GM21529 (cell line): Measurements from ENCODE around the gene PHACTR2.
"Not testable (repeated sequence)": the region's sequence is repeated elsewhere in the genome, so short reads cannot be mapped to it uniquely, and the experiment has no call there.

Source experiments
- ATAC-seq: cut with Tn5 transposase; IDR thresholded peaks from one replicate; pipeline ENCODE4 v1.9.1; 2021; ENCODE audit not compliant: unreplicated experiment

The PHACTR2 gene

DNA sequence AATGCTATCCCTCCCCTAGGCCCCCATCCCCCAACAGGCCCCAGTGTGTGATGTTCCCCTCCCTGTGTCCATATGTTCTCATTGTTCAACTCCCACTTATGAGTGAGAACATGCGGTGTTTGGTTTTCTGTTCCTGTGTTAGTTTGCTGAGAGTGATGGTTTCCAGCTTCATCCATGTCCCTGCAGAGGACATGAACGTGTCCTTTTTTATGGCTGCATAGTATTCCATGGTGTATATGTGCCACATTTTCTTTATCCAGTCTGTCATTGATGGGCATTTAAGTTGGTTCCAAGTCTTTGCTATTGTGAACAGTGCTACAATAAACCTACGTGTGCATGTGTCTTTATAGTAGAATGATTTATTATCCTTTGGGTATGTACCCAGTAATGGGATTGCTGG is 173.9 kb downstream of the PHACTR2 start:
- not testable (repeated sequence) for ATAC-seq

DNA sequence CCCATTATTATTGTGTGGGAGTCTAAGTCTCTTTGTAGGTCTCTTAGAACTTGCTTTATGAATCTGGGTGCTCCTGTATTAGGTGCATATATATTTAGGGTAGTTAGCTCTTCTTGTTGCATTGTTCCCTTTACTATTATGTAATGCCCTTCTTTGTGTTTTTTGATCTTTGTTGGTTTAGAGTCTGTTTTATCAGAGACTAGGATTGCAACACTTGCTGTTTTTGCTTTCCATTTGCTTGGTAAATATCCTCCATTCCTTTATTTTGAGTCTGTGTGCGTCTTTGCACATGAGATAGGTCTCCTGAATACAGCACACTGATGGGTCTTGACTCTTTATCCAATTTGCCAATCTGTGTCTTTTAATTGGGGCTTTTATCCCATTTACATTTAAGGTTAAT is 177.3 kb downstream of the PHACTR2 start:
- ATAC-seq = not testable (repeated sequence)

DNA sequence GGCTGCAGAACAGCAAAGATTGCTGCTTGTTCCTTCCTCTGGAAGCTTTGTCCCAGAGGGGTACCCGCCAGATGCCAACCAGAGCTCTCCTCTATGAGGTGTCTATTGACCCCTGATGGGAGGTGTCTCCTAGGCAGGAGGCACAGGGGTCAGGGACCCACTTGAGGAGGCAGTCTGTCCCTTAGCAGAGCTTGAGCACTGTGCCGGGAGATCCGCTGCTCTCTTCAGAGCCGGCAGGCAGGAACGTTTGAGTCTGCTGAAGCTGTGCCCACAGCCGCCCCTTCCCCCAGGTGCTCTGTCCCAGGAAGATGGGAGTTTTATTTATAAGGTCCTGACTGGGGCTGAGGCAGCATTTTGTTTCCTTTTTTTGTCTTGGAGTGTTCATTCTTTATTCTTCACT is 179.0 kb downstream of the PHACTR2 start:
- ATAC-seq = not testable (repeated sequence)

DNA sequence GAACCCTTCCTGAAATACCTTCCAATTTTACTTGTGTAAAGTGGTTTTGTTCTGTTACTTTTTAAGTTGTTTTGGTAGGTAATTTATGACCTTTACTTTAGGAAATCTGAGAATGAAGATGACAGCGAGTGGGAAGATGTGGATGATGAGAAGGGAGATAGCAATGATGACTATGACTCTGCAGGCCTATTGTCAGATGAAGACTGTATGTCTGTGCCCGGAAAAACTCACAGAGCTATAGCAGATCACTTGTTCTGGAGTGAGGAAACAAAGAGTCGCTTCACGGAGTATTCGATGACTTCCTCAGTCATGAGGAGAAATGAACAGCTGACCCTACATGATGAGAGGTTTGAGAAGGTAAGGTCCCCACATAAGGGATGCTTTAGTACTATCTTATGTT is 179.9 kb downstream of the PHACTR2 start:
- ATAC-seq = no peak

DNA sequence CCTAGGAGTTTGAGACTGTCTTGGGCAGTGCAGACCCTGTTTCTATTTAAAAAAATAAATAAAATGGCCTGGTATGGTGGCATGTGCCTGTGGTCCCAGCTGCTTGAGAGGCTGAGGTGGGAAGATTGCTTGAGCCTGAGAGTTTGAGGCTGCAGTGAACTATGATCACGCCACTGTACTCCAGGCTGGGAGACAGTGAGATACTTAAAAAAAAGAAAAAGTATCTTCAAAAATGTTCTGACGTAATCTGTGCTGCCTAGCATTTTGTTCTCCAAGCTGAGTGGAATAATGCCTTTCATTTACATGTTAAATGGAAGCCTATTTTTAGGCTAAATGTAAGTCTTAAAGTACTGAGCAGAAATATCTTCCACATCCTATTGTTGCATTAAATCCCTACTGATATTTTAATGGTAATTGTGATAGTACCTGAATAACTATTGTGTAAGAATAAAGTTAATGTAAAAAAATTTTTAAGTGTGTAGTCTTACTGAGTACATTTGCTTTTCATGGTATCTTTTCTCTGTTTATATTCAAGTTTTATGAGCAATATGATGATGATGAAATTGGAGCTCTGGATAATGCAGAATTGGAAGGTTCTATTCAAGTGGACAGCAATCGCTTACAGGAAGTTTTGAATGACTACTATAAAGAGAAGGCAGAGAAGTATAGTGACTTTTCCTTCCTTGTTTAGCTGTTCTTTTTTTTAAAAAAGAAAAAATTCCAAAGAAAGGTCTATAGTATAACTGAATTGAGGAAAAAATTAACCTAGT is 182.3 kb downstream of the PHACTR2 start:
- no peak for ATAC-seq

DNA sequence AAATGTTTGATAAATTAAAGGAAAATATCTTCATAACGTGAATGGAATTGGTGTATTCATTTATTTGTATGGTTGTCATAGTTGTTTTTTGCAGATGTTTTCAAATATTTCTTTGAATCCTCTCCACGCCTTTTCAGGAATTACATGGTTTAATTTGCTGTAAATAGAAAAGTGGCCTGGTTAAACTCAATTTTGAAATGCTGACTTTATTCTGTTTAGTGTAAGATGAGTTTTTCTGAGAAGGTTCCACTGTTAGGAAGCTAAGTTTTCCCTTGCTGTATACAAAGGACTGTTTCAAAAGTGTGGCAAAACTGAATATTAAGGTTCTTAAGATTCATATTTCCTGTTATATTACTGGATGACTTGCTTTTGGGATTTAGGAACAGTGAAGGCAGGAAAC is 186.0 kb downstream of the PHACTR2 start:
- ATAC-seq = no peak

DNA sequence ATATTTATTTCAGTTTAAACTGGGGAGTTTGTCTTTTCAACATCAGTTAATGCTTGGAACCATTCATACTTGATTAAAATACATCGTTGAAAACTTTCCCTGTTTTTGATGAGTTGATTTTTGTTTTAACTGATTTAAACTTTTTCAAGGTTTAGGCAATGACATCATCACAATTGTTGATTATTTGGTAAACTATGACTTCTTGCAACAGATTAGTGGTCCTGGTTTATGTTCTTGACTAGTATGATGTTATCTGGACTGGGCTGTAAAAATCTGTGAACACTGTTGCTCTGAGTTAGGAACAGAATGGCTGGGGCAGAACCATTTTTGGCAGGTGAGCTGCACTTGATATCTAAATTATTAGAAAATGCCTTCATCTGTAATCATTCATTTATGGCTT is 186.5 kb downstream of the PHACTR2 start, which contains the start of gene ZC2HC1B:
Gene ZC2HC1B (plus strand): TSS at position 241 of the 400 bp plus-strand sequence. CDS start 66 bp downstream, at position 307.
- no peak for ATAC-seq

DNA sequence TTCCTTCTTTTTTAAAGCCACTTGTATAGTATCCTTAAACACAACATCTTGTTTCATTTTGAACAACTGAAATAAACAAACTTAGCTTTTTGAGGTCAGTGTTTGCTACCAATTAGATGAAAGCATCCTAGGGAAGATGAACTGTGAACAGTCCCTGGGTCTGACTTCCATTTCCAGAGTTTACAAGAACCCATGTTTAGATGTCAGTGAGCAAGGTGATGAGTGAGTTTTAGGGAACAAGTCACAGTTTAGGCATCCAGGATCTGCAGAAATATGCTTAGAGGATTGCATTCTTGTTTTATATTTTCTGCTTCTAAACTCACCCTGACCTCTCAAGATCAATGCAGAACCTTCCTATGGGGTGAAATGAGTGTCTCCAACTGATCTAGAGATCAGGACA is 189.5 kb downstream of the PHACTR2 start:
- no peak for ATAC-seq

DNA sequence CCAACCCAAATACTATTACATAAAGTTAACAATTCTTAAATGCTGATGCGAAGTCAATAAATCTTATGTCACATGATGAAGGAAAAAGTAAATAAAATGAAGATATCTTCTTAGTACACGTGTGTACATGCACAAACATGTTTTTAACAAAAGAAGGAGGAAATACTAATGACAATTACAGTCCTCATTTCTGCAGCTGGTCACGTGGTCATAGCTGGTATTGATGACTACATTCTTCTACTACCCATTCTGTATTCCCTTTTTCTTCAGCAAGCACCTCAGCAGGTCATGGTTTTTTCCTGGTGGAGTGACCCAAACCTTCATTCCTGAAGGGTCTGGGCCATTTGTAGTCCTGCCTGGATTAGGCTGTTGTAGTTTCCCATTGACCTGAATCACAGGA is 191.0 kb downstream of the PHACTR2 start:
- not testable (repeated sequence) for ATAC-seq

DNA sequence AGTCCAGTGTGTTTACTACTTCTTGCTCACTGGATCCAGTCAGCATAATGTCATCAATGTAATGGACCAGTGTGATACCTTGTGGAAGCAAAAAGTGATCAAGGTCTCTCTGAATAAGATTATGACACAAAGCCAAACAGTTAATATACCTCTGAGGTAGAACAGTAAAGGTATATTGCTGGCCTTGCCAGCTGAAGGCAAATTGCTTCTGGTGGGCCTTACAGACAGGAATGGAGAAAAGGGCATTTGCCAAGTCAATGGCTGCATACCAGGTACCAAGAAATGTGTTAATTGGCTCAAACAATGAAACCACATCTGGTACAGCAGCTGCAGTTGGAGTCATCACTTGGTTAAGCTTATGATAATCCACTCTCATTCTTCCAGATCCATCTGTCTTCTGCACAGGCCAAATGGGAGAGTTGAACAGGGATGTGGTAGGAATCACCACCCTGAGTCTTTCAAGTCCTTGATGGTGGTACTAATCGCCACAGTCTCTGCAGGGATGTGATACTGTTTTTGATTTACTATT is 193.5 kb downstream of the PHACTR2 start:
- ATAC-seq = not testable (repeated sequence)

DNA sequence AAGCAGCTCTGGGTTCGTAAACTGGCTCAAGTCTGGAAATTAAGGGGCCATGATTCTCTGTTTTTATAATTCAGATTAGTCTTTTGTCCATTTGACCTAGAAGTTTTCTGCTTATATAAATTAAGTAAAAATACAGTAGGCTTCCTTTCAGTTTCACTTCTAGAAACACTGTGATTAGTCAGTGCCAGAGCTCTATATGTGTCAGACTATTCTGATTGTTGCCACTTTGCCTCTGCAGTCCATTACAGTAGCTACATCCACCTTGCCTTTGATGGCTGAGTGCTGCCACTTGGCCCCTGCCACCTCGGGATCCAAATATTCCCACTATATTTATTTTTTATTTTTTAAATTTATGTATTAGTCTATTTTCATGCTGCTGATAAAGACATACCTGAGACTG is 194.4 kb downstream of the PHACTR2 start:
- ATAC-seq = peak; percentile 96

DNA sequence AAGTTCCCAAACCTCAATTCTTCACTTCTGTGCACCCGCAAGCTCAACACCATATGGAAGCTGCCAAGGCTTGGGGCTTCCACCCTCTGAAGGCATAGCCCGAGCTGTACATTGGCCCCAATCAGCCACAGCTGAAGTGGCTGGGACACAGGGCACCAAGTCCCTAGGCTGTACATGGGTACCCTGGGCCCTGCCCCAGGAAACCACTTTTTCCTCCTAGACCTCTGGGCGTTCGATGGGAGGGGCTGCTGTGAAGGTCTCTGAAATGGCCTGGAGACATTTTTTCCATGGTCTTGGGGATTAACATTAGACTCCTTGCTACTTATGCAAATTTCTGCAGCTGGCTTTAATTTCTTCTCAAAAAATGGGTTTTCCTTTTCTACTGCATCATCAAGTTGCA is 195.8 kb downstream of the PHACTR2 start:
- not testable (repeated sequence) for ATAC-seq

DNA sequence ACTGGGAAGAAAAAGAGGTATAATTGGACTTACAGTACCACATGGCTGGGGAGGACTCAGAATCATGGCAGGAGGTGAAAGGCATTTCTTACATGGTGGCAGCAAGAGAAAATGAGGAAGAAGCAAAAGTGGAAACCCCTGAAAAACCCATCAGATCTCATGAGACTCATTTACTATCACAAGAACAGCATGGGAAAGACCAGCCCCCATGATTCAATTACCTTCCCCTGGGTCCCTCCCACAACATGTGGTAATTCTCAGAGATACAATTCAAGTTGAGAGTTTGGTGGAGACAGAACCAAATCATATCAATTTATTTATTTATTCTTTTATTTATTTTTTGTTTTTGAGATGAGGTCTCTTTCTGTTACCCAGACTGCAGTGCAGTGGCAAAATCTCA is 196.7 kb downstream of the PHACTR2 start:
- not testable (repeated sequence) for ATAC-seq

DNA sequence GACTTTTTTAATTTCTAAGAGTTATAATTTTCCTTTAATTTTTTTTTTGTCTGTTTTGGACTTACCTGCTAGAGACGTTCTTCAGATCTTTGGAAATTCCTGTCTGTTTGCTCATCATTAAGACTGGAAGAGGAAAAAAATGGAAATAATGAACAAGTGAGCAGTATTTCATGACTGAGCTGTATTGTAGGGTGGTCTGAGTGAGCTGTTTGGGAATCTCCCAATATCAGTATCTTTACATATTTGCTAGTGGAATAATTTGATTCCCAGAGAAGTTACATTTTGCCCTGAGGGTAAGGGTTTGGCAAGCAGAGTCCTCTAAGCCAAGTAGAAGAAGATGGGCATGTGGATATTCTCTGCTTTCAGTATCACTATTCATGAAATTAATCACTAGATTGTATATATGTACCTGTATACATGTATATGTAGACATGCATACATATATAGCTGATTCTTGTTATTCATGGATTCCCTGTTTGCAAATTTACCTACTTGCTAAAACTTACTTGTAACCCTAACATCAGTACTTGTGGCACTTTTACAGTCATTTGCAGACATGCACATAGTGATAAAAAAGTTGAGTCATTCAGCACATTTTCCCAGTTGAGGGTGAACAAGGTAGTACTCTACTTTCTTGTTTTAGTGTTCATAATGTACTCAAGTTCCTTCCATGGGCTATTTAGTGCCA is 200.0 kb downstream of the PHACTR2 start:
- ATAC-seq = no peak

DNA sequence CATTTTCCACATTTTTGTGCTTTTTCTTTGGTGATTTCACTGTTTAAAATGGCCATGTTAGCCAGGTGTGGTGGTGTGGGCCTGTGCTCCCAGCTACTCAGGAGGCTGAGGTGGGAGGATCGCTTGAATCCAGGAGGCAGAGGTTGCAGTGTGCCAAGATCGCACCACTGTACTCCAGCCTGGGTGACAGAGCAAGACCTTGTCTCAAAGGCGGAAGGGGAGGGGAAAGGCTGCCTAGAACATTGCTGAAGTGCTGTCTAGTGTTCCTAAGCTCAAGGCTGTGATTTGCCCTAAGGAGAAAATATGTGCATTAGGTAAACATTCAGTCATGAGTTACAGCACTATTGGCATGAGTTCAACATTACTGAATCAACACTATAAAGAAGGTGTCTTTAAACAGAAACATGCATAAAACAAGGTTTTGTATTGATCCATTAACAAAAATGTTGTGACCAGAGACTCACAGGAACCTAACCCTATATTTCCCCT is 200.6 kb downstream of the PHACTR2 start:
- no peak for ATAC-seq

DNA sequence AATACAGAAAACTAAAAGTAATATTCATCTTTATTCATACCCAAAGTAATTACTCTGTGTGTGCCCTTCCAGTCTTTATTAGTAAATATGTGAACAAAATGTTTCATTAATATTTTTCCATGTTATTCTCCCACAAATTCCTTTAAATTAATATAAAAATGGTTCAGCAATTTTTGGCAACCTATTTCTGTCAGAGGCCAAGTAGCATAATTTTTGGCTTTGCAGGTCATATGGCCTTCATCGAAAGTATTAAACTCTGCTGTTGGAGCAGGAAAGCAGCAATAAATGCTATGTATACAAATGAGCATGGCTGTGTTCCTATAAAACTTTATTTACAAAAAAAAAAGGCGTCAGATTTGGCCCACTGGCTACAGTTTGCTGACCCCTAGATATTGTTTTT is 202.6 kb downstream of the PHACTR2 start:
- no peak for ATAC-seq
